Upper lobe of left lung (tissue), 6 donors: ENCODE data around the gene LPGAT1. TPM values are rescaled to one million over a fixed set of nuclear protein-coding genes. Genes with fewer than 3 reads are reported as not detected.

Source experiments
- ATAC-seq, 2 donors: fragments of 200-7000 bp; cut with Tn5 transposase; one replicate each; pipeline ENCODE4 v1.9.1; 2022; ENCODE audit warnings: mild to moderate bottlenecking in 2 of 2, moderate library complexity in 2 of 2; ENCODE audit not compliant: low FRiP score in 2 of 2
- DNase-seq, 2 donors: peaks; one replicate each; pipeline ENCODE4 v3.0.0-alpha.2; 2019 to 2020
- H3K27ac ChIP-seq, 4 donors: fragments of 200-600 bp; sonication (generic); one replicate each; pipeline ENCODE4 v1.5.1; 2016 to 2019
- H3K27me3 ChIP-seq, 4 donors: fragments of 200-600 bp; sonication (generic); one replicate each; pipeline ENCODE4 v1.5.1; 2017 to 2019
- H3K36me3 ChIP-seq, 4 donors: fragments of 200-600 bp; sonication (generic); one replicate each; pipeline ENCODE4 v1.5.1; 2016 to 2019
- H3K4me1 ChIP-seq, 4 donors: fragments of 200-600 bp; sonication (generic); one replicate each; pipeline ENCODE4 v1.5.1; 2018 to 2019
- H3K4me3 ChIP-seq, 4 donors: fragments of 200-600 bp; sonication (generic); one replicate each; pipeline ENCODE4 v1.5.1; 2017 to 2019; ENCODE audit warnings: mild to moderate bottlenecking in 2 of 4, moderate library complexity in 1 of 4
- H3K9me3 ChIP-seq, 4 donors: fragments of 200-600 bp; sonication (generic); one replicate each; pipeline ENCODE4 v1.5.1; 2018 to 2019
- CTCF ChIP-seq, 6 experiments: fragments of 450-650 bp in 4 of 6; fragments of 200-600 bp in 2 of 6; sonication (generic) in 2 of 6; IDR thresholded peaks; one replicate each; pipeline ENCODE4 v1.5.1; 2016 to 2019; ENCODE audit warnings: antibody characterized with exemption in 6 of 6
- EP300 ChIP-seq, 4 donors: sonication (generic); formaldehyde crosslinking; IDR thresholded peaks; one replicate each; pipeline ENCODE4 v1.5.1; 2017; ENCODE audit warnings: antibody characterized with exemption in 4 of 4, control low read depth in 2 of 4
- POLR2A ChIP-seq, 4 donors: fragments of 450-650 bp; IDR thresholded peaks; one replicate each; pipeline ENCODE4 v1.5.1; 2016 to 2017; ENCODE audit warnings: antibody characterized with exemption in 4 of 4, mild to moderate bottlenecking in 2 of 4
- POLR2AphosphoS5 ChIP-seq, 2 donors: sonication (generic); formaldehyde crosslinking; IDR thresholded peaks; one replicate each; pipeline ENCODE4 v1.5.1; 2017; ENCODE audit warnings: antibody characterized with exemption in 2 of 2
- WGBS, 2 donors: methylation state at CpG; one replicate each; pipeline ENCODE4 v1.1.5; 2017 to 2018; 5-methylcytosine and 5-hydroxymethylcytosine counted together
- total RNA-seq, 6 donors: library from RNA; depleted of rRNA in 4 of 6; stranded (reverse); fragments of >200 nt in 4 of 6; gene quantifications; one replicate each; pipeline versions ENCODE4 v1.1.0 to v1.2.1, GENCODE V29; 2016 to 2021
- donor health status: DM: no; HTN: no; CAD: no; lungs with moderate emphysema.
- donor health status: DM: no; HTN: yes; CAD: no; lungs with severe emphysema.

LPGAT1 gene
- total RNA-seq, 6 donors from 2014 or later, result 21.0 to 47.8 (median 33.1) TPM

DNA sequence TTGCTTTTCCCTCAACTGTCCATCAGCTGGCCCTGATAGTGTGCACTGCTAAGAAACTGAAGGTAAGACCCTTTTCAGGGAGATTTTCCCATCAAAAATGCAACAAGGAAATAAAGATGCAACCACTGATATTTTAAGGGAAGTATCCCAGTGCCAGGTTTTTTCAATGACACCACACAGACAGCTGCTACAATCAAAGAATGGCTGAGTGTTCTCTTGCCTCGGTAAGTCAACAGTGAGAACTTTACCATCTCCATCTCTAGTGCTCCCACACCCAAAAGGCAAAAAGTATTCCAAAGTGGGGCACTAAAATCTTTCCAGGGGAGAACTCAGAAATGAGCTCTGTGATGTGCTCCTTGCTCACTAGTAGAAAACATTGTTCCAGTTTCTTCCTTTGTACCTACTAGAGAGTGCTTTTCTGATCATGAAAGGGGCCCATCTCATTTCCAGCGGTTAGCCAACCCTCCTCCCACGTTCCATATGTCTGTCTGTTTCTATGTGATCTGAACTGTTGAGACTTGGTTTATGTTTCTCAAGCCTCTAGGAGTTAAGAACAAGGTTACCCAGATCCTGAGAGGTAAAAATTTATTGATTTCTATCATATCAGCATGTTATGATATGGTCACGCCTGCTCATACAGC is 87.6 kb downstream of the LPGAT1 start:
- TF ChIP-seq POLR2AphosphoS5 (IDR thresholded peaks at IDR 0.05) (no peak), EP300 (IDR thresholded peaks at IDR 0.05) (no peak), CTCF (IDR thresholded peaks at IDR 0.05) (no peak), POLR2A (IDR thresholded peaks at IDR 0.05) (no peak)
- DNase-seq, result no peak
- WGBS, 2 donors, result 84 to 88% methylated on average over 4 of the region's 4 CpGs
- Histone ChIP-seq H3K9me3 (no peaks in the 10 kb centered on the region), H3K4me3 (no peak overlapping the region), H3K27ac (no peak overlapping the region), H3K4me1 (no peaks in the 10 kb centered on the region), H3K36me3 (peaks cover 0 to 14% (median under 1%) of the 10 kb centered on the region in 4 donors), H3K27me3 (no peaks in the 10 kb centered on the region)
- ATAC-seq, result no peak

DNA sequence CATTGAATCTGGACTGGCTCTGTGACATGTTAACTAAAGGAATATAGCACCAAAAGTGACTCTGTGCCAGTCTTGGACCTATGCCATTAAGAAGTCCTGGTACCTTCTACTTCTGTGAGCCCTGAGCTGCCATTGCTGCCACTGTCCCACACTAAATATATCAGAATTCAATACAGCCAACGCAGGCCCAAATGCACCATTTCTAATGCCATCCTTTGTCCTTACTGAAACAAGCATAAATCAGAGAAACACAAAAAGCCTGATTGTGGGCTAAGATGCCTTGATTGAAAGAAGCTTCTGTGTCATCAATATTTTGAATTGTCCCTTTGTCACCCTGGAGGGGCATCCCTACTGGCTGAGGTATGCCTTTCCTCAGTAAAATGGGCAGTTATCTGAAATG is 88.3 kb downstream of the LPGAT1 start:
- no peak for DNase-seq
- H3K36me3 ChIP-seq, result peaks cover 0 to 6% (median 0%) of the 10 kb centered on the region in 4 donors
- H3K27ac ChIP-seq, result no peak overlapping the region
- no peak for ATAC-seq
- H3K27me3 ChIP-seq, result no peaks in the 10 kb centered on the region
- 95% methylated on average over 1 of the region's 1 CpG; no CpG with 5 or more reads in 1 of the 2 donors for WGBS, 2 donors
- no peaks in the 10 kb centered on the region for H3K9me3 ChIP-seq
- H3K4me3 ChIP-seq, result no peak overlapping the region
- no peaks in the 10 kb centered on the region for H3K4me1 ChIP-seq
- TF ChIP-seq EP300 (IDR thresholded peaks at IDR 0.05) (no peak), POLR2A (IDR thresholded peaks at IDR 0.05) (no peak), POLR2AphosphoS5 (IDR thresholded peaks at IDR 0.05) (no peak), CTCF (IDR thresholded peaks at IDR 0.05) (no peak)

- no peaks in the 10 kb centered on the region for H3K4me1 ChIP-seq
- H3K9me3 ChIP-seq, result no peaks in the 10 kb centered on the region
- 74 to 76% methylated on average over 3 of the region's 3 CpGs for WGBS, 2 donors
- TF ChIP-seq CTCF (IDR thresholded peaks at IDR 0.05) (no peak), POLR2A (IDR thresholded peaks at IDR 0.05) (no peak)
- no peak for ATAC-seq
- peaks cover 0 to 2% (median 0%) of the 10 kb centered on the region in 4 donors for H3K36me3 ChIP-seq
- no peaks in the 10 kb centered on the region for H3K27me3 ChIP-seq
- no peak for DNase-seq
- H3K27ac ChIP-seq, result no peak overlapping the region
- no peak overlapping the region for H3K4me3 ChIP-seq
Measured at GRCh38 chr1:211741788-211742187, 88.8 kb downstream of the LPGAT1 start.

DNA sequence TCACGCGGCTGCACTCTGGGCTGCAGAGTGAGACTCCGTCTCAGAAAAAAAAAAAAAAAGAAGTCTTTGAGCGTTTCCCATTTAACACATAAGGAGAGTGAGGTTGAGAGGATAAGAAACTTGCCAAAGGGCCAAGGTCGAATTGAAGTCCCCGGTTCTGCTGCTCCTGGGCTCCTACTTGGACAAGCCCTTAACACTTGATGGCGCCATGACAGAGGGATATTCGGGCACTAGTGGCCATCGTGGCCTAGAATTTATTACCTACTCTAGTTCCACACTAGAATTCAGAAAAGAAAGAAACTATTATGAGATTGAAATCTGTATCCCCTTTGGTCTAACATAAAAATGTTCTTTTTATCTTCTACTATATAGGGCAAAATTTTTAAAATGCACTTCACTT is 89.4 kb downstream of the LPGAT1 start:
- no peak for TF ChIP-seq EP300 (IDR thresholded peaks at IDR 0.05)
- no peak for TF ChIP-seq CTCF (IDR thresholded peaks at IDR 0.05)
- no peak for TF ChIP-seq POLR2AphosphoS5 (IDR thresholded peaks at IDR 0.05)
- TF ChIP-seq POLR2A (IDR thresholded peaks at IDR 0.05), result no peak
- 70 to 75% methylated on average over 9 of the region's 9 CpGs for WGBS, 2 donors
- Histone ChIP-seq H3K27me3 (no peaks in the 10 kb centered on the region), H3K36me3 (no peaks in the 10 kb centered on the region), H3K9me3 (no peaks in the 10 kb centered on the region), H3K27ac (no peak overlapping the region), H3K4me1 (no peaks in the 10 kb centered on the region), H3K4me3 (no peak overlapping the region)
- ATAC-seq (no peak), DNase-seq (no peak)
